OCI-M2 (cell line): ENCODE data around the gene KCNK16.
A peak's percentile ranks its signal among the peaks of the same experiment; 100 is the strongest.
"Not testable (repeated sequence)": the region's sequence is repeated elsewhere in the genome, so short reads cannot be mapped to it uniquely, and the experiment has no call there.

Experiments used
- DNase-seq: peaks from one replicate; lab custom pipeline; 2025; ENCODE audit not compliant: unreplicated experiment; lab: John Stamatoyannopoulos, UW

The KCNK16 gene

DNA sequence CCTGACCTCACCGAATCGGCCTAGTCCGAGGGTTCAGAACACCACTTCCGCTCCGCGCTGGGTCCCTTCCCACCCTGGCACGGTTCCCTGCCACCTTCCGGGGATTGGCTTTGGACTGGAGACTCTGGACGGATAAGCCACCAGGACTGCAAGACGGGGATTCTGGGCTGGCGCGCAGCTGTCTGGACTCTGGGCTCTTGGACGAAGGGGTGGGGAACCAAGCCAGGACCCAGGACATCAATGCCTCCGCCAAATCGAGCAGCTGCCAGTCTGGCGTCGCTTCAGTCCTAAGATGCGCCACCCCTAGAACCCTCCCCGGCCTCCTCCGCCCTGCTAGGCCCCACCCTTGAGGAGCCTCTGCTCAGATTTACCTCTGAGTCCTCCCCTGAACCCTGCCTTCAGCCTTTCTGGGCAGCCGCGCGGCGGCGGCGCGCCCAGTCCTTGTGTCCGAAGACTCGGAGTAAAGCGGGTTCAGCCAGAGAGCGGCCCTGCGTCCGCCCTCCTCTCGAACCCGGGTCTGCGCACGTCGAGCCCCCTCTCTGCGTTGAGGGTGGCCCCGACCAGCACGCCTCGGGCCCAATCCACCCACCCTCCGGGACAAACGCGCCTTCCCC, 9.5 kb downstream of the KCNK16 start:
- DNase-seq, result no peak

GRCh38 chr6:39310542-39310941, 12.0 kb downstream of the KCNK16 start:
- DNase-seq, result no peak

- DNase-seq, result peak; percentile 14
Measured at GRCh38 chr6:39309942-39310531, 12.5 kb downstream of the KCNK16 start.

- no peak for DNase-seq
Measured at GRCh38 chr6:39307462-39307861, 15.0 kb downstream of the KCNK16 start.

DNA sequence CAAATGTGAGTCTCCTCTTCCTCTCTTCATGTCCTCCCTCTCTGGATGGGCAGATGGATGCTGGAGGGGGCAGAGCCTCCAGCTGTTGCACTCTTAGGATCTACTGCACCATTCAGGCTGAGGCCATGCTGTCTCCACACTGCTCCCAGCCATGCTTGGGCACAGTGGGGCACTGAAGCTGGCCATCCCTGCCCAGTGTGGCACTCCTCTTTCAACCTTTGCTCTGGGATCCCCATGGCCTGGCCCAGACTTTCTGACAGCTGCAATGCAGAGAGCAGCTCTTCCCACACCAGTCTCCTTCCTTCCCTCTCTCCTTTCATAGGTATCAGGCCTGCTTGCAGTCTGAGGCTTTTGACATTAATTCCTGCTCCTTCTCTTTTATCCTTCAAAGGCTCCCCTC, 17.6 kb downstream of the KCNK16 start:
- DNase-seq, result no peak

- DNase-seq, result no peak
Measured at GRCh38 chr6:39303425-39304153, 18.9 kb downstream of the KCNK16 start.

- peak; percentile 72 for DNase-seq
Measured at GRCh38 chr6:39302669-39303424, 19.7 kb downstream of the KCNK16 start.

- no peak for DNase-seq
Measured at GRCh38 chr6:39302011-39302410, 20.5 kb downstream of the KCNK16 start.

- DNase-seq, result no peak
Measured at GRCh38 chr6:39301606-39302005, 20.9 kb downstream of the KCNK16 start.

DNA sequence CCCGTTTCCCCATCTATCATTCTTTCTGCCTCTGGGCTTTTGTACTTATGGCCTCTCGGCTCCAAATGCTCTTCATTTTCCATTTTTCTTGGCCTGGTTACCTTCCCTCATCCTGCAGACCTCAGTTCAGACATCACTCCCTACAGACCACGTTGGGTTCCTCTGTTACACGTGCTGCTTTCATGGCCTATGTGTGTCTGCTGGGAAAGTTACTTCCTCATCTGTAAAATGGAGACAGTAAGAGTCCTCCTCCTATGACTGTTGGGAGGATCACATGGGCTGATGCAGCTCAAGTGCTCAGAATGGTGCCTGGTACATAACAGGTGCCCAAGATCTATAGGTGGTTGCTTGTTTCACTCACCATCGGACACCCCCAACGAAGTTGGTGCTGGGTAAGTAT, 21.8 kb downstream of the KCNK16 start:
- DNase-seq, result no peak

DNA sequence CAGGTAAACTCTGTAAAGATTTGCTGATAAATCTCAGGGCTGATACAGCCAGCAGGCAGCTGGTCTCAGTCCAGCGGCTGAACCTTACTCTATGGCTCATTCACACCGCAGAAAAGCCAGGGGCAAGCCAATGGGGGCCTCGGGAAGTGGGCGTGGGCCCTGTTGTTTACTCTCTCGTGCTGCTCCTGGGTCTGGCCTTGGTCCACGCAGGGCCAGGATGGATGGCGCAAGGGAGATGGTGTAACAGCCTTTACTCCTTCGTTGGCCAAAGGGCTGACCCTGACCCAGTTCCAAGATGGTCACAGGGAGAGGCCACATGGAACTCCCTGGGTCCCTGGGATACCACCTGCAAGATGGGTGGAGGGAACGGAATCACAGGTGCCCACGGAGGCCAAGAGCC, 24.4 kb downstream of the KCNK16 start:
- DNase-seq, result no peak

DNA sequence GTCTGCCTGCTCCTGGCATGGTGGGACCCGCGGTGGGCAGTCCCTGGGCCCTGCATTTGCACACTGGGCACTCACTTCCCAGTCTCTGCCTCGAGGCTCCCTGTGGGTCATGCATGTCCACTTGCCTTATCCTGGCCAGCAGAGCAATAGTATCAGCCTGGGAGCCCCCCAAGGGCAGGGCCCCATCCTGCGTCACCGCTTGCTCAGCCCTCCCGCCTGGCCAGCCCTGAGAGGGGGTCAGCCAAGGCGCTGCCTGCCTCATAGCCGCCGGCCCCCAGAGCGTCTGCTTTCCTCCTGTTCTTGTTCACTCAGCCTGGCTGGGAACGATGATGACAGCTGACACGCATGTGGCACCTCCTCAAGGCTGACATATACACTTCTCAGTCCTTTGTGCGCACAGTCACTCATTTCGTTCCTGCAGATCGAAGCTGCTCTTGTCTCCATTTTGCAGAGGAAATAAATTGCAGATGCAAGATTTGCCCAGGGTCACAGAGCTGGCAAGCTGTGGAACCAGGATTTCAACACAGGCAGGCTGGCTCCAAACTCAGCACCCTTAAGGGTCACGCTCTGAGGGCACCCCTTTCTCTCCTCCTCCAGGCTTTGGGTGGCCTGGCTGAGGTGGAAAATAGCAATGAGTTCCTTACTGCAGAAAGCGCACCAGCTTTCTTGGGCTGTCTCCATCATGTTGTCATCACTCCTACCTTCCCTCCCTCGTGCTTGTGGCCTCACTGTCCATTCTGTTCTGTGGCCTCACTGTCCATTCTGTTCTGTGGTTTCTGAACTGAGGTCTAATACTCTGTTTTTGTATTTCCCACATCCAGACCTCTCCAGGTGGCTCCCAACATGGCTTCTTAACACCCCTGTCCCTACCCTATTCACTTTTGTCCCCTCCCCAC, 25.5 kb downstream of the KCNK16 start:
- no peak for DNase-seq

DNA sequence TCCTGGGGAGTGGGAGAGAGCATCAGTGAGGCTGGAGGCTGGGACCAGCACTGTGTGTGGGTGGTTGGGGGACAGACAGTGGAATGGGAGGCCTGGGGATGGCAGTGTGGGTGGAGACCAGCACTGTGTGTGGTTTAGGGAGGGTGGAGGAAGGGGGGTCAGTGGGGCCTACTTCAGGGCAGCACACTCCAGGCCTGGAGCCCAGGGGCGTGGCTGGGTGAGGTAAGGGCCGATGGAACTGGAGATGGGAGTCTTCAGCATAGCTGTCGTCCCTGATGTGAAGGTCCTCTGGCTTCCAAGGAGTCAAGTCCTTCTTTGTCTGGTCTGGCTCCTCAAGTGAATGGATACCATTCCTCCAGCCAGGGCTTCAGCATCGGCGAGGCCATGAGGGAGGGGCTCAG, 26.9 kb downstream of the KCNK16 start:
- no peak for DNase-seq

GRCh38 chr6:39294899-39295298, 27.6 kb downstream of the KCNK16 start:
- DNase-seq, result no peak

GRCh38 chr6:39294133-39294532, 28.4 kb downstream of the KCNK16 start:
- DNase-seq, result no peak

- DNase-seq, result no peak
Measured at GRCh38 chr6:39292637-39293036, 29.9 kb downstream of the KCNK16 start.

- no peak for DNase-seq
Measured at GRCh38 chr6:39289490-39289889, 33.0 kb downstream of the KCNK16 start.

DNA sequence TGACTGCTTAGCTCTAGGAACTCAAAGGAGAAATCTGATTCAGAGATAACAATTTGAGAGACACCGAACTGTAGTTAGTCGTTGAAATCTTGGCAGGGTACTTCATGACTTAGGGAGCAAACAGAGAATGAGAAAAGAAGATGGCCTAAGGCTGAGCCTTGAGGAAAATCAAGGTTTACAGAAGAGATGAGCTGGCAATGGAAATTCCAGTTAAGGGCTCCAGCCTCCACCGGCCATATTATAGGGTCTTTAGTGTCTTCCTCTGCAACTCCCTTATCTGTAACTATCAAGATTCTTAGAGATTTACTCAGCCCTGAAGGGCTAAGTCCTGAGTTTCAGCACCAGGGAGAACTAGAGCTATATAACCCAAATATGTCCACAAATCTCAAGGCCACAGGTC, 34.9 kb downstream of the KCNK16 start:
- DNase-seq, result no peak

DNA sequence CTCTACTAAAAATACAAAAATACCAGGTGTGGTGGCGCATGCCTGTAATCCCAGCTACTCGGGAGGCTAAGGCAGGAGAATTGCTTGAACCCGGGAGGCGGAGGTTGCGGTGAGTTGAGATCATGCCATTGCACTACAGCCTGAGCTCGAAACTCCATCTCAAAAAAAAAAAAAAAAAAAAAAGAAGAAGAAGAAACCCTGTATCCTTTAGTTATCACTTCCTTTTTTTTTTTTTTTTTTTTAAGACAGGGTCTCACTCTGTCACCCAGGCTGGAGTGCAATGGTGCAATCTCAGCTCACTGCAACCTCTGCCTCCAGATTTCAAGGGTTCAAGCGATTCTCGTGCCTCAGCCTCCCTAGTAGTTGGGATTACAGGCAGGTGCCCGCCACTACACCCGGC, 35.9 kb downstream of the KCNK16 start:
- not testable (repeated sequence) for DNase-seq

GRCh38 chr6:39282774-39283173, 39.7 kb downstream of the KCNK16 start:
- DNase-seq, result no peak
